ENCODE measurements around the gene CLASRP. TPM values are rescaled to one million over a fixed set of nuclear protein-coding genes. Genes with fewer than 3 reads are reported as not detected.

The CLASRP gene
- total and polyA plus RNA-seq, 11 donors: 25.8 to 68.2 (median 32.4) TPM

GRCh38 chr19:45070861-45071544, 32.2 kb downstream of the CLASRP start:
- H3K4me3 ChIP-seq: no peak overlapping the region
- no peak overlapping the region for H3K27ac ChIP-seq
- H3K9me3 ChIP-seq: no peaks in the 10 kb centered on the region
- no peaks in the 10 kb centered on the region for H3K27me3 ChIP-seq
- no peak for TF ChIP-seq CTCF (IDR thresholded peaks at IDR 0.05)
- no peak for TF ChIP-seq POLR2A (IDR thresholded peaks at IDR 0.05)
- no peak for ATAC-seq
- peaks cover 0 to 69% (median 56%) of the 10 kb centered on the region in 9 donors for H3K36me3 ChIP-seq
- intact Hi-C loops (cut with DNase I): no loop called here
- H3K4me1 ChIP-seq: peaks cover 0 to 12% (median 4%) of the 10 kb centered on the region in 12 donors
- 89 to 93% (median 91%) methylated on average over 17 to 19 of the region's 19 CpGs for WGBS, 4 donors
- peak in 1 of 5 donors; percentile 52 for DNase-seq

- WGBS, 4 donors: 95 to 97% (median 96%) methylated on average over 21 to 25 of the region's 25 CpGs
- intact Hi-C loops (cut with DNase I): no loop called here
- ATAC-seq (no peak), DNase-seq (peak in 1 of 5 donors; percentile 52)
- no peak overlapping the region for H3K4me3 ChIP-seq
- TF ChIP-seq CTCF (IDR thresholded peaks at IDR 0.05): no peak
- no peak for TF ChIP-seq POLR2A (IDR thresholded peaks at IDR 0.05)
- no peak overlapping the region for H3K27ac ChIP-seq
- H3K27me3 ChIP-seq: no peaks in the 10 kb centered on the region
- H3K9me3 ChIP-seq: no peaks in the 10 kb centered on the region
- peaks cover 0 to 17% (median 7%) of the 10 kb centered on the region in 12 donors for H3K4me1 ChIP-seq
- H3K36me3 ChIP-seq: peaks cover 0 to 64% (median 50%) of the 10 kb centered on the region in 9 donors
These were observed 32.7 kb downstream of the CLASRP start for GRCh38 chr19:45071545-45071938.

GRCh38 chr19:45071969-45072790, 33.3 kb downstream of the CLASRP start:
- peaks cover 0 to 22% (median 10%) of the 10 kb centered on the region in 12 donors for H3K4me1 ChIP-seq
- no peak for TF ChIP-seq CTCF (IDR thresholded peaks at IDR 0.05)
- TF ChIP-seq POLR2A (IDR thresholded peaks at IDR 0.05): no peak
- DNase-seq (peak in 1 of 5 donors; percentile 56), ATAC-seq (no peak)
- no peak overlapping the region for H3K27ac ChIP-seq
- no peaks in the 10 kb centered on the region for H3K9me3 ChIP-seq
- intact Hi-C loops (cut with DNase I): no loop called here
- no peaks in the 10 kb centered on the region for H3K27me3 ChIP-seq
- H3K4me3 ChIP-seq: no peak overlapping the region
- 86 to 91% (median 87%) methylated on average over 10 to 34 of the region's 34 CpGs for WGBS, 4 donors
- peaks cover 0 to 57% (median 44%) of the 10 kb centered on the region in 9 donors for H3K36me3 ChIP-seq

- WGBS, 4 donors: 56 to 85% (median 67%) methylated on average over 11 of the region's 11 CpGs
- TF ChIP-seq POLR2A (IDR thresholded peaks at IDR 0.05) (no peak), CTCF (IDR thresholded peaks at IDR 0.05) (no peak)
- intact Hi-C loops (cut with DNase I): loop anchor here in 1 of 10 donors (5.0 kb wide), 2 partner anchors 38 to 102 kb away; partner anchors contain the start of genes BLOC1S3, CLASRP and TRAPPC6A
- Histone ChIP-seq H3K4me3 (peak overlapping the region in 9 of 12 donors; percentile 47 to 75 (median 54)), H3K27ac (peak overlapping the region in 2 of 12 donors; percentile 22 to 86), H3K27me3 (no peaks in the 10 kb centered on the region), H3K4me1 (peaks cover under 1 to 34% (median 17%) of the 10 kb centered on the region in 12 donors), H3K9me3 (no peaks in the 10 kb centered on the region), H3K36me3 (peaks cover 0 to 31% (median 17%) of the 10 kb centered on the region in 9 donors)
- ATAC-seq (no peak), DNase-seq (no peak)
These were observed 36.0 kb downstream of the CLASRP start for GRCh38 chr19:45074744-45075300.

Measured in heart left ventricle (tissue), 16 donors.